OCI-M1 (cell line): ENCODE data around the gene SLC2A3.
"Not testable (repeated sequence)": the region's sequence is repeated elsewhere in the genome, so short reads cannot be mapped to it uniquely, and the experiment has no call there.

Source experiments
- DNase-seq: peaks from one replicate; lab custom pipeline; 2025; lab: John Stamatoyannopoulos, UW

Gene SLC2A3

DNA sequence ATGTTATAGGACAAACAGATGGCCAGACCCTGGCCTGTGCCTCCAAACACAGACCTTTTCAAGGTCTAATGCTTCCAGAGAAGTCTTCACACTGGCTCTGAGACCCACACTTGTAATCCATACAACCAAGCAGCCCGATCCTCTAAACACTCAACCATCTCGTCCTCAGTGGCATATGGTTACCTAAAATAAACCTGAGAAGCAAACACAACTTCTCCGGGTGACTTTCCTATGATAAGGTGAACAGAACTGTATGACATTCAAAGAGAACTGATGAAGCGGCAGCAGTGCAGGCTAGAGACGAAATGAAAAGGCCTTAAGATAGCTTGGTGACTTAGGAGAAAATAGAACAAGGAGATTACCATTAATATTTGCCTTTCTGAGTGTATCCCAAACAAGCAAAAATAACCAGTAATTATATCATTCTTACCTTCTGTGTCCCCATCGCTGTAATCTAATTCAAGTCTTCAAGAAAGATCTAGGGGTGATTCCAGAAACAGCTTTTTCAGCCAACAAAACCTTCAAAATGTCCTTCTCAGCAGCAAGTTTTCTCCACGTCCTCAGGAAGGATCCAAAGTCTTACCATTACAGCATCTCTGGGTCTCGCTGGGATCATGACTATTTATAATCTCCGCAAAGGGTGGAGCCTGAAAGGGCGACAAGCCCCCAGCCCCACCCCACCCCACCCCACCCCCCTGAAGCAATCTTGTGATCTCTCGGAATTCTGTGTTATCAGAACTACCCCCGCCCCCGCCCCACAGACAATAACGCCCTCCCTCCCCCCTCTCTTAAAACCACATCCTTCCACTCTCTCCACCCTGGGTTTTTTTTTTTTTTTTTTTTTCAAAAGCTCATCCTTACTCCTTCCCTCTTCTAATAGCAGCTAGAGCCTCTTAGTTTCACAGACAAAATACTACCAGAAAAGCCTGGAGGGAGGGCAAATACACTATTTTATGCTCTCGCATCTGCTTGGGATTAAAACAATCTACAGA is at the start of gene SLC2A3:
SLC2A3 (minus strand) TSS at position 598 of the 992 bp plus-strand sequence; CDS start at position 445, 153 bp downstream.
- DNase-seq = peak; percentile 96

DNA sequence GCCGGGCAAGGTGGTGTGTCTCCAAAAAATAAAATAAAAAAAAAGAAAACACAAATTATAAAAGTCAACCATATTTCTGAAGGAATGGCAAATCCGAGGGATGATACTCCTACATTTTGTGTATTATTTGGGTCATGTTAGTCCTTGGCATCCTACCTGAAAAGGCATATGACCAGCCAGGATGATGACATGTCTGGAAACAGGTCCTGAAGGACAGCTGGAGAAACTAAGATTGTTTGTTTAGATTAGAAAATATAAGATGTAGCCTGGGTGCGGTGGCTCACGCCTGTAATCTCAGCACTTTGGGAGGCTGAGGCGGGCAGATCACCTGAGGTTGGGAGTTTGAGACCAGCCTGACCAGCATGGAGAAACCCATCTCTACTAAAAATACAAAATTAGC is 48.9 kb upstream of the SLC2A3 start:
- no peak for DNase-seq

DNA sequence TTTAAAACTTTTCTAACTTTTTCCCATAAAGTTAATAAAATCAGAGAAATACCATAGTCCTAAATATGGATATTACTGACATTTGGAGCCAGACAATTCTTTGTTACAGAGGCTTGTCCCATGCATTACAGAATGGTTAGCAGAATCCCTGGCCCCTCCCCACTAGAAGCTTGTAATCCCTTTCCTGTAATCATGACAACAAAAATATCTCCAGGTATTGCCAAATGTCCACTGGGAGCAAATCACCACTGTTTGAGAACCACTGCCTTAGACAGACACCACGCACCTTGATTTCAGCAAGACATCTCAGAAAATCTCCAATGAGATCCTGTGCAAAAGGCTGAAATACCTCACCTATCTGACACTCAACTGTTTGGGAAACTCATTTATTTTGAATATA is 47.5 kb upstream of the SLC2A3 start:
- DNase-seq = not testable (repeated sequence)

DNA sequence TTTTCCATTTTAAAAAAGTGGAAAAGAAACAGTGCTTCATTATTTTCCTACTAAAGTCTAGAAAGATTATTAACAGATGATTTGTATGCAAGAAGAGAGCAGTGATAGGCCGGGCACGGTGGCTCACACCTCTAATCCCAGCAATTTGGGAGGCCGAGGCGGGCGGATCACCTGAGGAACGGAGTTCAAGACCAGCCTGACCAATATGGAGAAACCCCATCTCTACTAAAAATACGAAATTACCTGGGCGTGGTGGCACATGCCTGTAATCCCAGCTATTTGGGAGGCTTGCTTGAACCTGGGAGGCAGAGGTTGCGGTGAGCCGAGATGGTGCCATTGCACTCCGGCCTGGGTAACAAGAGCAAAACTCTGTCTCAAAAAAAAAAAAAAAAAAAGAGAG is 47.0 kb upstream of the SLC2A3 start:
- not testable (repeated sequence) for DNase-seq

DNA sequence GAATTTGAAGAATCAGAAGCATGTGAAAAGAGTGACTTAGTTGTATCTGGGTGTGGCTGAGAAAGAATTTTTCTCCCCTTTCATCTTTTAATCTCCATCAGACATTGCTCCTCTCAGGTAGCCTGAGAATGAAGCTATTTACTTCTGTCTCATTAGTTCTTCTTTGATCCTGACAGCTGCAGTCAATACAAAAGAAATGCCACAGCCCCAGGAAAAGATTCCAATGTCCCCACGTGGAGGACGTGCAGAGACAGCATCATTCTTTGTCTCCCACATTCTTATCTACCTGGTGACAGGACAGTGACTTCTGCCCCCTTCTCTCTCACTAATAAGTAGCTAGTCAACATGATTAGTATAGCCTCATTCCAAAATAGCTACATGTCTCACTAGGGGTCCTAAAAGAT is 46.3 kb upstream of the SLC2A3 start:
- not testable (repeated sequence) for DNase-seq

DNA sequence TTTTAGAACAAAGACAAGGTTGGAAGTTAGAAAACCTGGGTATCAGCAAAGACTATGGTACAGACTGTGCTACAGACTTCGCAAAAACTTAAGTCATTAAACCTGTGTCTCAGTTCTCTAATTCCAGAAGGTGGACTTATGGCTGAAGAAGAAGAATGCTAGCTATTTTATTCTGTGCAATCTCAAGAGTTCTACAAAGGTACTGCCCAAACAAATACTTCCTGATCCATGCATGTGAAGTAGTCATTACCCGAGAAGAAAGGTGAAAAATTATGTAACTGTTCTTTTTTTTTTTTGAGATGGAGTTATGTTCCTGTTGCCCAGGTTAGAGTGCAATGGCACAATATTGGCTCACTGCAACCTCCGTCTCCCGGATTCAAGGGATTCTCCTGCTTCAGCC is 45.5 kb upstream of the SLC2A3 start:
- no peak for DNase-seq

DNA sequence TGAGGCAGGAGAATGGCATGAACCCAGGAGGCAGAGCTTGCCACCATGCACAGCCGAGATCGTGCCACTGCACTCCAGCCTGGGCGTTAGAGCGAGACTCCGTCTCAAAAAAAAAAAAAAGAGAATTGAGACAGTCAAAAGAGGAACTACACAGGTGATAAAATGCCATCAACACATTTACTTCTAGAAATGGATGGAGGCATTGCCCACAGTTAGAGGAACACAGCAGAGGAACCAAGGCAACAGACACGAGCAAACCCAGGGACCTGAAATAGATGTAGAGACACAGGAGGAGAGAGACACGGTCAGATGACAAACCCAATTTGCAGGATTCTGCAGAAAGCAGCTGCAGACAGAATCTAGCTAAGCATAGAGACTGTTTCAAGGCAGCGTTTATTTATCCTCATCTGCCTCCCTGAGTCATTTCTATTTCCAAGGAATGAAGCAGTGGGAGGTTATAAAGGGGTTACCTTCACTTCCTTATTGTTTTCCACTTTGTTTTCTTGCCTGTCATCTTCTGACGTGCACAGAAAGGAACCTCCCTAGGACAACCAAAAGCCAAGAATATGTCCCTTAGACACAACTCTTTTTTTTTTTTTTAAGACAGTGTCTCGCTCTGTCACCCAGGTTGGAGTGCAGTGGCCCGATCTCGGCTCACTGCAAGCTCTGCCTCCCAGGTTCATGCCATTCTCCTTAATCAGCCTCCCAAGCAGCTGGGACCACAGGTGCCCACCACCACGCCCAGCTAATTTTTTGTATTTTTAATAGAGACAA is 41.6 kb upstream of the SLC2A3 start:
- DNase-seq = not testable (repeated sequence)

DNA sequence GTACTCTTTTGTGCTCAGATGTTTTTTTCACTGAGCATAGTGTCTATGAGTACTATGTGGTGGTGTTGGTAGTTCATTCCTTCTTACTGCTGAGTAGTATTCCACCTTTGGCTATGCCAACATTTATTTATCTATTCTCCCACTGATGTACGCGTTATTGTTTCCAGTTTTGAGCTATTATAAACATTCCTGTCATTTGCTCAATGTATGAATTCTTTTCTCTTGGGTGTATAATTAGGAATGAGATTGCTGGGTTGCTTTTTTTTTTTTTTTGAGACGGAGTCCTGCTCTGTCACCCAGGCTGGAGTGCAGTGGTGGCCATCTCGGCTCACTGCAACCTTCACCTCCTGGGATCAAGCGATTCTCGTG is 37.5 kb upstream of the SLC2A3 start:
- DNase-seq = no peak

DNA sequence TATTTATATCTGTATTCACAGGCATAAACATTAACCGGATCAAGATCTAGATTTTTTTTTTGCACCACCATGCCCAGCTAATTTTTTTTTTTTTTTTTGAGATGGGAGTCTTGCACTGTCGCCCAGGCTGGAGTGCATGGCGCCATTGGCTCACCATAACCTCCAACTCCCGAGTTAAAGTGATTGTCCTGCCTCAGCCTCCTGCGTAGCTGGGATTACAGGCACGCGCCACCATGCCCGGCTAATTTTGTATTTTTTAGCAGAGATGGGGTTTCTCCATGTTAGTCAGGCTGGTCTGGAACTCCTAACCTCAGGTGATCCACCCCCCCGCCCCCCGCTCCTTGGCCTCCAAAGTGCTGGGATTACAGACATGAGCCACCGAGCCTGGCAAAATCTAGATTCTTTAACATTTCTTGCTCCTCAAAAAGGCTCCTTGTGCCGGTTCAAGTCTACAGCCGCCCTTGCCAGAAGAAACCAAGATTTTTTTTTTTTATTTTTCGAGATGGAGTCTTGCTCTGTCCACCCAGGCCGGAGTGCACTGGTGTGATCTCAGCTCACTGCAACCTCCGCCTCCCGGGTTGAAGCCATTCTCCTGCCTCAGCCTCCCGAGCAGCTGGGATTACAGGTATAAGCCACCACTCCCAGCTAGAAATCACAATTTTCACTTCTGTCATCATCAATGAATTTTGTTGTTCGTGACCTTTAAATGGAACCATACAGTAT is 36.9 kb upstream of the SLC2A3 start:
- DNase-seq = no peak

DNA sequence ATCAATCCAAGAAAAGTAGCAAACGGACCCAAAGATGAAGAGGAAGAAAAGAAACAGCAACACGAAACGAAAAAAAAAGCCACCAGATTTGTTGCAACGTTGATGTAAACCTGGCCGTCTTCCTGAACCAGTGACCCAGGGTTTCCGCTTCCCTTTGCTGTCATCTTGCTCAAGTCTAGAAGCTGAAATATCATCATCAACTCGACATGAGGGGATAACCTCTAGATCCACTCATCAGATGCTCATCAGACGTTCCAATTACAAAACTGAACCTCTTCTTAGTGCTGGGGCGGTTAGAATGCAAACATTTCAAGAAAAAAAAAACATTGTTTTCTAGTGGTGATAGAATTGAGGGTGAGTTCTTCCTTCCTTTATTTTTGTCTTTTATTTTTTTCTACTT is 36.3 kb upstream of the SLC2A3 start:
- not testable (repeated sequence) for DNase-seq

DNA sequence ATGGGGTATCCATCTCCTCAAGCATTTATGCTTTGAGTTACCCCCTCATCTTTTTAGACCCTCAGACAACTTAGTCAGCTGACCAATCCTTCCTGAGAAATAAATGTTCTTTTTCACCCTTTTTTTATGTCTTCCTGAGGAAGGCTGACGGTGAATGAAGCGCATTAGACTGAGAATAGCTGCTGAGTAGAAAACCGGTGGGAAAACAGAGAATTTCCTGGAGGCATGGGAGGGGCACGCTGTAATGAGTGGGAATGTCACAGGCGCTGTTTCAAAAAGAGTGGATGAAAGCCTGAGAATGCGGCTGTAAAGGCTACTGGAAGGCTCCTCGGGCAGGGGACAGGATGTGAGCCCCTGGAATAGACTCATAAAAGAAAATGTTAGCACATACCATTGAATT is 35.8 kb upstream of the SLC2A3 start:
- not testable (repeated sequence) for DNase-seq

DNA sequence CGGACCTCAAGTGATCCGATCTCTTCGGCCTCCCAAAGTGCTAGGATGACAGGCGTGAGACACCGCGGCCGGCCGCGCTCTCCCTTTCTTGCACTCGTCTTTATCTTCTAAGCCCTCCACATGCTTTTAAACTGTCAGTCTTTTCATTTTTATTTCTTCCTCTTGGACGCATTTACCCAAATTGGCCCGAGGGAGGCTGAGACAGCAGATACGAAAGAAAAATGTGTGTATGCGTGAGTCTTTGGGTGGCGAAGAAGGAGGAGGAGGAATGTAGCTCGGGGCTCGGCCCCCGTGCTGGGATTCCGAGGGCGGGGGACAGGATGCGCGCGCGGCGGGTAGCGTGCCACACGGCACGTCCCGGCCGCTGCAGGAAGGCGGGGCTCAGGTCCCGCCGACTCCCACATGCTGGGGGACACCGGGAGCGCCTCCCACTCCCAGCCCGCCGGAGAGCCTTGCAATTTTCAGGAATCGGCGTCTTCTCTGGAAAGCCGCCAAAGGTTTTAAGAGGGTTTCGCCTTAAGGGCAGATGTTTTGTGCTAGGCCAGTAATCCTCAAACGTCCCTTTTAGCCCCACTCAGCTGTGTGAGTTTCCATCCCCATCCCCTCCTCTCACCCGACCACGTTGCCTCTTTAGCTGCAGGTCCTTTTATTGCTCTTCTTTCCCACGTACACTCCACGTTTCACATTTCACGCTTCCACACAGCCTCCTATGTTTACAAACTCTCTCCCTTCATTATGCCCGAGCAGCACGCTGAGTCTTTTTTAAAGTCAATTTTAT is 34.7 kb upstream of the SLC2A3 start:
- peak; percentile 91 for DNase-seq

DNA sequence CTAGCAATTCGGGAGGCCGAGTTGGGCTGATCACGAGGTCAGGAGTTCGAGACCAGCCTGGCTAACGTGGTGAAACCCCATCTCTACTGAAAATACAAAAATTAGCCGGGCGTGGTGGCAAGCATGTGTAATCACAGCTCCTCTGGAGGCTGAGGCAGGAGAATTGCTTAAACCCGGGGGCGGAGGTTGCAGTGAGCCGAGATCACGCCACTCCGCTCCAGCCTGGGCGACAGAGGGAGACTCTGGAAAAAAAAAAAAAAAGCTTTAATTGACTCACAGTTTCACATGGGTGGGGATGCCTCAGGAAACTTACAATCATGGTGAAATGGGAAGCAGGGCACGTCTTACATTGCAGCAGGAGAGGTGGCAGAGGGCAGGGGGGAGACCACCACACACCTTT is 30.6 kb upstream of the SLC2A3 start:
- DNase-seq = no peak

DNA sequence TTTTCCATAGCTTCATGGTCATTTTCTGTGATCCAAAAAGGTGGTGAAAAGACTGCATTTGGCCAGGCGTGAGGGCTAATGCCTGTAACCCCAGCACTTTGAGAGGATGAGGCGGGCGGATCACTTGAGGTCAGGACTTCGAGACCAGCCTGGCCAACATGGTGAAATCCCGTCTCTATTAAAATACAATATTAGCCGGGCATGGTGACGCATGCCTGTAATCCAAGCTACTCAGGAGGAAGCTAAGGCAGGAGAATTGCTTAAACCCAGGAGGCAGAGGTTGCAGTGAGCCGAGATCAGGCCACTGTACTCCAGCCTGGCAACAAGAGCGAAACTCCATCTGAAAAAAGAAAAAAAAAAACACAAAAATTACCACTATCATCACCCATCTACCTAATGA is 28.7 kb upstream of the SLC2A3 start:
- DNase-seq = not testable (repeated sequence)

DNA sequence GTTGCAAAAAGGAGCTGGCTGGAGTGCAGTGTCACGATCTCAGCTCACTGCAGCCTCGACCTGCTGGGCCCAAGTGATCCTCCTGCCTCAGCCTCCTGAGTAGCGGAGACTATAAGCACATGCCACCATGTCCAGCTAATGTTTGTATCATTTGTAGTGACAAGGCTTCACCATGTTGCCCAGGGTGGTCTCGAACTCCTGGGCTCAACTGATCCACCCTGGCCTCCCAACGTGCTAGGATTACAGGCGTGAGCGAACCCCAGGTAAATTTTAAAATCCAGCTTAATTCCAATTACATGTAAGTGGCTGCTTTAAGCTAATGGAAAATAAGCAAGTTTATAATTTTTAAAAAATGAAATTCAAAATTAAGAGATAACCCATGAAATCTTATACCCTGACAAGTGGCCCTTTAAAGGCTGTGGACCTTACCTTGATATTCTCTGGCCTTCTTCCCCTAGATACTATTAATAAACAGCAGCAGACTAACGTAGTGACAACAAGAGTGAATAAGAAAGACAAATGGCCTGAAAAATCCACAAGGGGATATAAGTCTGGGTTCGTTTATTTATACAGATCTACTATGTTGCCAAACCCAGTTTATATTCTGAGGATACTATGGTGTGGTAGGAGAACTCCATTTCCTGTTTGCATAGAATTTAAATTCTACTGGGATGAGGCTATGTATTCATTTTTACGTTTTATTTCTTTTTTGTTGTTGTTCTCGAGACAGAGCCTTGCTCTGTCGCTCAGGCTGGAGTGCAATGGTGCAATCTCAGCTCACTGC is 25.6 kb upstream of the SLC2A3 start:
- no peak for DNase-seq

DNA sequence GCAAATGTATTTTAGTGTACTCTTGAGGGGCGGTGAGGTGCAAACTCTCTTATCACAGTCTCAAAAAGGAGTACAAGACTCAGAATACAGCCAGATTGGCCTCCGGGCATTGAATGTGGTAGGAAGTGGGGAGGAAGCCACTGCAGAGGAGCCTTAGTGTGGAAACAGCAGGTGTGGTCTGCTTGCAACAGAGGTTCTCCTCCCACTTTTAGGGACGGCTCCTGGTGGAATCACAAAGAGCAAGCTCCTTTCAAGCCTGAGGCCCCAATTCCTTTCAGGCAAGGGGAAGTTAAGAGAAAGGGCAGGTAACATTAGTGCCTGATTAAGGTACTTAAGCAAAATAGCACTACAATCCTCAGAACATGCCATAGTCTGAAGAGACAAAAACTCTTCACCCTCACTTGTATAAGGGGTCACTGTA is 23.7 kb upstream of the SLC2A3 start:
- peak; percentile 79 for DNase-seq

DNA sequence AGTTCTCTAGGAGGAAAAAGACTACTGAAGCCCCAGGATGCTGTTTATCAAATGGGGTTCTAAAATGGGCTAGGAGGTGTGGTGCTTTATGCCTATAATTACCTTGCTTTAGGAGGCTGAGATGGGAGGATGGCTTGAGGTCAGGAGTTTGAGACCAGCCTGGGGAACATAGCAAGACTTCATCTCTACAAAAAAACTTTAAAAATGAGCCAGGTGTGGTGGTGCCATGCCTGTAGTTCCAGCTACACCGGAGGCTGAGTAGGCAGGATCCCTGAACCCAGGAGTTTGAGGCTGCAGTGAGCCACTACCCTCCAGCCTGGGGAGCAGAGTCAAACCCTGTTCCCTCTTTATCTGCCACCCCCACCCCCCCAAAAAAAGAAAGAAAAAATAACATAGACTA is 23.3 kb upstream of the SLC2A3 start:
- no peak for DNase-seq

DNA sequence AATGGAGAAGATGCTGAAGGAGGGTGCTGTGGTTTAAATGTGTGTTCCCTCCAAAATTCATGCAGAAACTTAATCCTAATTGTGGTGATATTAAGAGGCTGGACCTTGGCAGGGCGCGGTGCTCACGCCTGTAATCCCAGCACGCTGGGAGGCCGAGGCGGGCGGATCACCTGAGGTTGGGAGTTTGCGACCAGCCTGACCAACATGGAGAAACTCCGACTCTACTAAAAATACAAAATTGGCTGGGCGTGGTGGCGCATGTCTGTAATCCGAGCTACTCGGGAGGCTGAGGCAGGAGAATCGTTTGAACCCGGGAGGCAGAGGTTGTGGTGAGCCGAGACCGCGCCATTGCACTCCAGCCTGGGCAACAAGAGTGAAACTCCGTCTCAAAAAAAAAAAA is 18.9 kb upstream of the SLC2A3 start:
- not testable (repeated sequence) for DNase-seq

DNA sequence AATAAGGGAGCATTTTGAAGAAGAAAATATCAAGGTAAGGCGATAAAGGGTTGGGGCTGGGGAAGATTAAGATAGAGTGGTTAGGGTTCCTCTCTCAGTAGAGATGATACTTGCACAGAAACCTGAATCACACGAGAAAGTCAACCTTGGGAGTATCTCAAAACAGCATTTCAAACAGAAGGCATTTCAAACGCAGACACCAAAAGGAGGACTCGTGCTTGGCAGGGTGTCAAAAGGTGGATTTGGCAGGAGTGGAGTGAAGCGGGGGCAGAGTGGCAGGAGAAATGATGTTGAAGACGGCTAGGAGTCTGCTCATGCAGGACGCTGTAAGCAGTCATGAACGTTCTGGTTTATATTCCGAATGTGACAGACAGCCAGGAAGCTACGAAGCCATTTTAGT is 18.4 kb upstream of the SLC2A3 start:
- DNase-seq = not testable (repeated sequence)

DNA sequence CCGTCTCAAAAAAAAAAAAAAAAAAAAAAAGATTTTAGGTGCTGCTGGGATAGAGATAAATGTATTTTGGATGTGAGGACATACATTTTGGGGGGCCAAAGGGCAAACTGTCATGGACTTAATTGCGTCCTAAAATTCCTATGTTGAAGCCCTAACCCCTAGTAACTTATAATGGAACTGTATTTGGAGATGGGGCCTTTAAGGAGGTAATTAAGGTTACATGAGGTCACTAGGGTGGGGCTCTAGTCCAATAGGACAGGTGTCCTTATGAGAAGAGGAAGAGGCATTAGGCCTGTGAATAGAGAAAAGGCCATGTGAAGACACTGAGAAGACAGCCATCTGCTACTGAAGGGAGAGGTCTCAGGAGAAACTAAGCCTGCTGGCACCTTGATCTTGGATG is 17.9 kb upstream of the SLC2A3 start:
- DNase-seq = not testable (repeated sequence)

DNA sequence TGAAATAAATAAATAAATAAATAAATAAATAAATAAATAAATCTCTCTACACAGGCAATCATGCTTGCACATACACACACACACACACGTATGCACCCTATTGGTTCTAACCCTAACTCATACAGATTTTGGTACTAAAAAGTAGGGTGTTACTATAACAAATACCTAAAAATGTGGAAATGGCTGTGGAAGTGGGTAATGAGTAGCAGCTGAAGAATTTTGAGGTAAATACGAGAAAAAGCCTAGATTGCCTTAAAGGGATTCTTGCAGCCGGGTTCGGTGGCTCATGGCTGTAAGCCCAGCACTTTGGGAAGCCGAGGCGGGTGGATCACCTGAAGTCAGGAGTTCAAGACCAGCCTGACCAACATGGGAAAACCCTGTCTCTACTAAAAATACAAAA is 15.7 kb upstream of the SLC2A3 start:
- DNase-seq = no peak
